Stomach (tissue), 4 donors: ENCODE data around the gene CCDC174.

ENCODE experiments used
- CTCF ChIP-seq, 7 experiments: fragments of 450-650 bp in 4 of 7; fragments of 200-600 bp in 3 of 7; sonication (generic) in 3 of 7; IDR thresholded peaks; one replicate each; pipeline ENCODE4 v1.5.1; 2016 to 2019; ENCODE audit warnings: antibody characterized with exemption in 7 of 7, control low read depth in 2 of 7, mild to moderate bottlenecking in 1 of 7
- EP300 ChIP-seq: sonication (generic); formaldehyde crosslinking; IDR thresholded peaks from one replicate; pipeline ENCODE4 v1.6.1; 2017; ENCODE audit warnings: antibody characterized with exemption
- POLR2A ChIP-seq, 4 donors: fragments of 450-650 bp; IDR thresholded peaks; one replicate each; pipeline ENCODE4 v1.6.1; 2016; ENCODE audit warnings: antibody characterized with exemption in 4 of 4, control low read depth in 2 of 4, mild to moderate bottlenecking in 1 of 4, moderate library complexity in 1 of 4
- POLR2AphosphoS5 ChIP-seq, 3 donors: sonication (generic); formaldehyde crosslinking; IDR thresholded peaks; one replicate each; pipeline ENCODE4 v1.6.1; 2016; ENCODE audit warnings: antibody characterized with exemption in 3 of 3

GRCh38 chr3:14619605-14620004, 32.0 kb upstream of the CCDC174 start:
- TF ChIP-seq CTCF (IDR thresholded peaks at IDR 0.05) (no peak), EP300 (no peak), POLR2AphosphoS5 (IDR thresholded peaks at IDR 0.05) (no peak), POLR2A (IDR thresholded peaks at IDR 0.05) (no peak)
